PFSK-1 (cell line): ENCODE results near the gene SMKR1.

ENCODE experiments used
- FOXP2 ChIP-seq: optimal IDR thresholded peaks from 2 replicates; pipeline ENCODE3; 2011; ENCODE audit warnings: borderline replicate concordance, control low read depth, inconsistent platforms; ENCODE audit not compliant: insufficient read depth; ENCODE audit errors: extremely low read length, extremely low read depth
- POLR2AphosphoS5 ChIP-seq: IDR thresholded peaks from 2 replicates; pipeline ENCODE4 v1.6.1; 2012; ENCODE audit warnings: low read depth, mild to moderate bottlenecking, control low read depth, low read length, moderate library complexity
- SIN3A ChIP-seq: IDR thresholded peaks from 2 replicates; pipeline ENCODE4 v1.6.1; 2012; ENCODE audit warnings: mild to moderate bottlenecking, low read length, moderate library complexity, borderline replicate concordance; ENCODE audit not compliant: insufficient read depth
- TAF1 ChIP-seq: IDR thresholded peaks from 2 replicates; pipeline ENCODE4 v1.6.1; 2012; ENCODE audit warnings: low read length, control low read depth, borderline replicate concordance; ENCODE audit not compliant: insufficient read depth
- TF ChIP-seq, protein P1 (sequence below), 2 experiments: IDR thresholded peaks; 2 replicates each; pipeline versions ENCODE4 v1.6.1 to v1.8.0; 2011 to 2012; ENCODE audit warnings: low read depth in 2 of 2, low read length in 2 of 2, control low read depth in 1 of 2, inconsistent platforms in 1 of 2, mild to moderate bottlenecking in 1 of 2, moderate library complexity in 1 of 2; ENCODE audit not compliant: insufficient read depth in 1 of 2

DNA sequence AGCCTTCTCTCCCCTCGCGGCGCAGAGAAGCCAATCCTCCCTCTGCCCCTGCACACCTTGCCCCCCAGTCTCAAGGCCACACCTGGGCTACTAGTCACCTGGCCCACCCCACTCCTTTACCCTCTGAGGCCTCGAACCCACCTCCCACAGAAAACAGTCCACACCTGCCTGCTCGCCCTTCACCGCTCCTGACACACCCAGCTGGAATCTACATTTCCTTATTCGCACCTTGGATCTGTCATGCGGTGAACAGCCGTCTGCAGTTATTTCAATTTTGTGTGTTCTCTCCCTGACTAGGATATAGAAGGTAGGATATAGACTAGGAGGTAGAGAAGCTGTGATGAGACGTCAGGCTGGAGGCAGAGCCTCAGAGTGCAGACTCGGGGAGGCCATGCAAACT is 29.4 kb downstream of the SMKR1 start:
- TF ChIP-seq TAF1 (no peak), POLR2AphosphoS5 (no peak), FOXP2 (no peak), SIN3A (no peak)
- TF ChIP-seq, protein P1, sequence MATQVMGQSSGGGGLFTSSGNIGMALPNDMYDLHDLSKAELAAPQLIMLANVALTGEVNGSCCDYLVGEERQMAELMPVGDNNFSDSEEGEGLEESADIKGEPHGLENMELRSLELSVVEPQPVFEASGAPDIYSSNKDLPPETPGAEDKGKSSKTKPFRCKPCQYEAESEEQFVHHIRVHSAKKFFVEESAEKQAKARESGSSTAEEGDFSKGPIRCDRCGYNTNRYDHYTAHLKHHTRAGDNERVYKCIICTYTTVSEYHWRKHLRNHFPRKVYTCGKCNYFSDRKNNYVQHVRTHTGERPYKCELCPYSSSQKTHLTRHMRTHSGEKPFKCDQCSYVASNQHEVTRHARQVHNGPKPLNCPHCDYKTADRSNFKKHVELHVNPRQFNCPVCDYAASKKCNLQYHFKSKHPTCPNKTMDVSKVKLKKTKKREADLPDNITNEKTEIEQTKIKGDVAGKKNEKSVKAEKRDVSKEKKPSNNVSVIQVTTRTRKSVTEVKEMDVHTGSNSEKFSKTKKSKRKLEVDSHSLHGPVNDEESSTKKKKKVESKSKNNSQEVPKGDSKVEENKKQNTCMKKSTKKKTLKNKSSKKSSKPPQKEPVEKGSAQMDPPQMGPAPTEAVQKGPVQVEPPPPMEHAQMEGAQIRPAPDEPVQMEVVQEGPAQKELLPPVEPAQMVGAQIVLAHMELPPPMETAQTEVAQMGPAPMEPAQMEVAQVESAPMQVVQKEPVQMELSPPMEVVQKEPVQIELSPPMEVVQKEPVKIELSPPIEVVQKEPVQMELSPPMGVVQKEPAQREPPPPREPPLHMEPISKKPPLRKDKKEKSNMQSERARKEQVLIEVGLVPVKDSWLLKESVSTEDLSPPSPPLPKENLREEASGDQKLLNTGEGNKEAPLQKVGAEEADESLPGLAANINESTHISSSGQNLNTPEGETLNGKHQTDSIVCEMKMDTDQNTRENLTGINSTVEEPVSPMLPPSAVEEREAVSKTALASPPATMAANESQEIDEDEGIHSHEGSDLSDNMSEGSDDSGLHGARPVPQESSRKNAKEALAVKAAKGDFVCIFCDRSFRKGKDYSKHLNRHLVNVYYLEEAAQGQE (IDR thresholded peaks at IDR 0.05; ENCODE audit: insufficient read depth in 1 of 2, low read depth in 2 of 2, low read length in 2 of 2), result no peak
